Prostate gland (tissue), 2 donors: Measurements from ENCODE around the gene EFHD1.

Experiments
- POLR2A ChIP-seq: fragments of 450-650 bp; IDR thresholded peaks from one replicate; pipeline ENCODE4 v1.6.1; 2016; ENCODE audit warnings: antibody characterized with exemption, mild to moderate bottlenecking
- TF ChIP-seq, protein P1 (sequence below), 4 experiments: fragments of 200-600 bp in 2 of 4; fragments of 450-650 bp in 2 of 4; sonication (generic) in 2 of 4; IDR thresholded peaks; 1 replicate in 3 of 4; 2 replicates in 1 of 4; pipeline ENCODE4 v1.5.1; 2016 to 2019; ENCODE audit warnings: antibody characterized with exemption in 4 of 4, mild to moderate bottlenecking in 2 of 4, moderate library complexity in 2 of 4

GRCh38 chr2:232649033-232649432 lies 15.6 kb downstream of the EFHD1 start:
- TF ChIP-seq, protein P1, sequence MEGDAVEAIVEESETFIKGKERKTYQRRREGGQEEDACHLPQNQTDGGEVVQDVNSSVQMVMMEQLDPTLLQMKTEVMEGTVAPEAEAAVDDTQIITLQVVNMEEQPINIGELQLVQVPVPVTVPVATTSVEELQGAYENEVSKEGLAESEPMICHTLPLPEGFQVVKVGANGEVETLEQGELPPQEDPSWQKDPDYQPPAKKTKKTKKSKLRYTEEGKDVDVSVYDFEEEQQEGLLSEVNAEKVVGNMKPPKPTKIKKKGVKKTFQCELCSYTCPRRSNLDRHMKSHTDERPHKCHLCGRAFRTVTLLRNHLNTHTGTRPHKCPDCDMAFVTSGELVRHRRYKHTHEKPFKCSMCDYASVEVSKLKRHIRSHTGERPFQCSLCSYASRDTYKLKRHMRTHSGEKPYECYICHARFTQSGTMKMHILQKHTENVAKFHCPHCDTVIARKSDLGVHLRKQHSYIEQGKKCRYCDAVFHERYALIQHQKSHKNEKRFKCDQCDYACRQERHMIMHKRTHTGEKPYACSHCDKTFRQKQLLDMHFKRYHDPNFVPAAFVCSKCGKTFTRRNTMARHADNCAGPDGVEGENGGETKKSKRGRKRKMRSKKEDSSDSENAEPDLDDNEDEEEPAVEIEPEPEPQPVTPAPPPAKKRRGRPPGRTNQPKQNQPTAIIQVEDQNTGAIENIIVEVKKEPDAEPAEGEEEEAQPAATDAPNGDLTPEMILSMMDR (IDR thresholded peaks at IDR 0.05), result no peak
- no peak for TF ChIP-seq POLR2A
